RPMI8226 (cell line): ENCODE results near the gene CYB5R4.

Experiments used
- DNase-seq: peaks from one replicate; pipeline ENCODE4 v3.0.0-alpha.2; 2015

Gene CYB5R4

DNA sequence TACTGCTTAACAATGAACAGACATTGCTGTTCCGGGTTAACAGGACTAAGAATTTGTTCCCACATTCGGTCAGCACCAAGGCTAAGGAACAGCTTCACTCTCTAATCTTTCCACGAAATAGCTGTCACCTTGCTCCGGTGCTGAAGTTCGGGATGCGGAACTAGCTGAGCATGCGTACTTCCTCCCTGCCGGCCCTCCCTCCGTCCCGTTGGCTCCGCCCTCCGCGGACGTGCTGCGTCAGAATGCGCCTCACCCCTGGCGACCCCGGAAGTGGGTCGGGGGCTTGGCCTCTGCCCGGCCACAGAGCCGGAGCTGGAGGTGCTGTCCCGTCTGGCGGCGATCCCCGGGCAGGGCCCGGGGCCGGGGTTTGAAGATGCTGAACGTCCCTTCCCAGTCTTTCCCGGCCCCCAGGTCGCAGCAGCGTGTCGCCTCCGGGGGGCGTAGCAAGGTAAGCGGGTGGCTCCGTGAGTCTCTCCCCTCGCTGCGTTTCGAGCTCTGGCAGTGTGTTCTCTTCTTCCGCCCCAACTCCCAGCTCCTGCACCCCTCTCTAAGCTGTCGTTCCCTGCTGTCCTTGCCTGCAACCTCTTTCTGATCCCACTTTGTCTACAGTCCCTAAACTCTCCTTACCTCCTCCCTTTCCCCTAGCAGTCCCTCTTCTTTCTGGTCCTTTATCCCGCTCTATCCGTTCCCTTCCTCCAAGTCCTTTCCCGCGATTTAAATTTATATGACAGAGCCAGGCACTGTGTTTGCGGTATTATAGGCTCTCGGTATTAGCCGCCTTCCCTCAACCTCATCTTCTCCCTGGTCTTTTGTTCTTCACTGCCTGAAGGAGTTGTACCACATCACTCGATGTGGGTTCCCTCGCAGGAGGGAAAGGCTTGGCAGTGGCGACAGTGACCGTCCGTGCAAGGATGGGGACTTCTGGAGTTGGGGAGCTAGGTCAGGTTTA, at the start of gene CYB5R4:
TSS of gene CYB5R4 (plus strand) at position 280 of the 949 bp plus-strand sequence. CDS start at position 374, 94 bp downstream.
- DNase-seq = peak; percentile 93

GRCh38 chr6:83812595-83812994, 46.9 kb upstream of the CYB5R4 start:
- no peak for DNase-seq

- DNase-seq = no peak
Observed at GRCh38 chr6:83815631-83816272, 43.7 kb upstream of the CYB5R4 start.

DNA sequence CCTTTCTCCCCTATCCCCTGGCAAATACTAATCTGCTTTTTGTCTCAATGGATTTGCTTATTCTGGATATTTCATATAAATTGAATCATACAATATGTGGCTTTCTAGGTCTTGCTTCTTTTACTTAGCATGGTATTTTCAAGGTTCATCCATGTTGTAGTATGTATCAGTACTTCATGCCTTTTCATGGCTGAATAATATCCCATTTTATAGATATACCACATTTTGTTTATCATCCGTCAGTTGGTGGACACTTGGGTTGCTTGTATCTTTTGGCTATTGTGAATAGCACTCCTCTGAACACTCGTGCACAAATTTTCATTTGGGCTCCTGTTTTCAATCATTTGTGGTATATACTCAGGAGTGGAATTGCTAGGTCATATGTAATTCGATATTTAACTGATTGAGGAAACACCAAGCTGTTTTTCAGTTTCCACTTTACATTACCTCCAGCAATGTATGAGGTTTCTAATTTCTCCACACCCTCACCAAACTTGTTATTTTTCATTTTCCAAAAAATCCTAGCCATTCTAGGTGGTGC, 36.8 kb upstream of the CYB5R4 start:
- no peak for DNase-seq

DNA sequence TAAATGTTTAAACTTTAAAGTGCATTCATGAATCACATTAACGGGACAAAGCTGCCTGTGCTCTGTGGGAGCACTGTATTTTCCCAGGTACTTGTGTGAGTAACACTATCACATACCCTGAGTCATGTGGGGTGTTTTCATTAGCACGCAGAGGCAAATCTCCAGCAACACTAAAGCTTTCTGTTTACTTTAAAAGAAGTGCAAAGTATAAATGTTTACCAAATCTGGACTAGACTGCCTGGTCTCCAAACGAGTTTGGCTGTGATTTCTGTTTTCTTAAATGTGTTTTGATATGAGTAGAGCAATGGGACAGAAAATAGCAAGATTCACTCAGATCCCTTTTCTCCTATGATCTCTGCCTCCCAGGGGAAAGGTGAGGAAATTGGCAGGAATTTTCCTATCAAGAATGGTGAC, 35.1 kb upstream of the CYB5R4 start:
- DNase-seq = no peak

GRCh38 chr6:83824831-83825230, 34.7 kb upstream of the CYB5R4 start:
- DNase-seq = no peak

DNA sequence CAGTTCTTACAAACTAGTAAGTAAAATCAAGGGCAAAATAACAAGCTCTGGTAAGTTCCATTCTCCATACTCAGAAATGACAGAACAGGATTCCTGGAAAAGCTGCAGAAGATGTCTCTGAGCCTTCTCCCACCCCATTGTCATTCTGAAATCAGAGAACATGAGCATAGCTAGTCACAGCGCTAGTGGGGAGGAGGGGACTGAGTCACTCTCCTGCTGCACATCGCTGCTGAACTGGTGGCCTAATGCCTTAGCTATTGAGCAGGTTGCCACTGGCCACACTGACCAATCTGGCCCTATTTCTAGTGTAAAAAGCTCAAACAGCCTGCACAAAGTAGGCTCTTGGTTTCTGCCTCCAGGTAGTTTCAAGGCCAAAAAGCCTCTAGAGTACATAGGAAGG, 32.4 kb upstream of the CYB5R4 start:
- DNase-seq = no peak

GRCh38 chr6:83838727-83839126, 20.8 kb upstream of the CYB5R4 start:
- DNase-seq = no peak

DNA sequence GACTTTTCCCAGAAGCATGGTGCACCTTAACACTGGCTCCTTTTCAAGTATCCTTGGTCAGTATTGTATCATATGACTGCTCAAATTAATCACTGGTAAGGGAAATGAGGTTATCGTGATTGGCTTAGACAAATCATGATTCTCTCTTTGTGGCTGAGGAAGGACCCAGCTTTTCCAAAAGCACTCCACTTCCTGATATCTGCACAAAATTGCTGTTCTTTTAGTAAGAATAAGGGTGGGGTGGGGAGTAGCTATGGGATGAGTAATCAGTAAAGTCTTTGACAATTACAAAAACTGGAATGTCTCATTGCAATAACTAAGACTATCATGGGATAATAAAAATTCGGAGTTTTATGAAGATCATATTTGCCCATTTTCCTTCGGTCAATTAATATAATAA, 15.3 kb upstream of the CYB5R4 start:
- DNase-seq = no peak

DNA sequence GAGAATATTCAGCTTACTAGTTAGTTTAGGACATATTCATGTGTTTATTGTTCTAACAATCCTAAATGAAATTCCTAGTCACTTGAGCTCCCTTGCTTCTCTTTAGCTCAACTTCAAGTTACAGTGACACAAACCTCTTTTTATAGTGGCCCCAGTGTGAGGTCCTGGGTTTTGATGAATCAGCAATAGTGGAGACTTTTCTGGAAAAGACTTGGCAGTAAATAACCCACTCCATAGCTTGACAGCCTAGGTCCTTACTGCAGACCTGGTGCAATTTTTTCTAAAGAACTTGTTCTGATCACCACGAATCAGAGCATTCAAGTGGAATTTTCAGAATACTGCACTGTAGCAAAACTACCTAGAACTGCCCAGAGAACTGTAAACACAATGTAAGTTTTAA, 13.2 kb upstream of the CYB5R4 start:
- DNase-seq = no peak

- DNase-seq = peak; percentile 9
Observed at GRCh38 chr6:83847179-83847578, 12.3 kb upstream of the CYB5R4 start.

GRCh38 chr6:83849127-83849526, 10.4 kb upstream of the CYB5R4 start:
- no peak for DNase-seq

GRCh38 chr6:83849610-83850009, 9.9 kb upstream of the CYB5R4 start:
- no peak for DNase-seq

- DNase-seq = no peak
Observed at GRCh38 chr6:83852528-83853177, 6.8 kb upstream of the CYB5R4 start.

GRCh38 chr6:83853178-83854000, 6.1 kb upstream of the CYB5R4 start, which contains the start of gene RIPPLY2:
Gene RIPPLY2 (plus strand): TSS chr6:83853360. CDS start chr6:83853417, 57 bp downstream.
- DNase-seq = no peak

DNA sequence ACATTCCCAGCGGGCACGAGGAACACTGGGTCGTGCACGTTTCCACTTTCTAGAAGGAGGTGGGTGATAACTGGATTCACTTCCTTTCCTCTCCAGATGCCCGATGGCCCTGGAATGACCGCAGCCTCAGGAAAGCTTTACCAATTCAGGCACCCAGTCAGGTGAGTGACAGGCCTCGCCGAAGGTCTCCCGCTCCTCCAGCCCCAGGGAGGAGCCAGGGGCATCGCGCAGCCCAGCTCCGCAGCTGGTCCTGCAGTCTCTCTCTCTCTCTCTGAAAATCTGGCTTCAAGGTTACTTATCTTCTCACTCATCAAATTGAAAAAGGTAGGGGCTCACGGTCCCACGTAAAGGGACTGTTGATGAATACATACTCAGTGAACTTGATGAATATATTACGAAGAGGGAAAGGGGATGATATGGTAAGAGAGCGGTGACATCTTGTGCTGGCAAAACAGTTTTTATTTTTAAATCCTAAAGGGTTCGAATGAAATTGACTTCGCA, 5.4 kb upstream of the CYB5R4 start:
- DNase-seq = no peak

DNA sequence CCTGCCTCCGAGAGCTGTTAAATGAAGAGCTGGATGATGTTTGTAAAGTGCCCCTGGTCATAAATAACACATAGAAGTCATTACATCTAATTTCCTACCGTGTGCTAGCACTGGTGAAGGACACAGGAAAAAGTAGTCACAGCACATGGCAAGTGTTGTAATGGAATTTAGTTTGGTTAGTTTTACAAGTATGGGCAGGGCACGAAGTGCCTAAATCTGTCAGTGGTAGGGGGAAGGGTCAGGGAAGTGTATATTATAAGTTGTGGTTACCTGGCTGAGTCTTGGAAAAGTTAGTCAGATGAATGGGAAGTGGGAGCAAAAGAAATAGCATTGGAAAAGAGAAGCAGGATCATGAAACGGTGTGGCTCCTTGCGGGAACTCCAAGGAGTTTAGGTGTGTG, 4.7 kb upstream of the CYB5R4 start:
- DNase-seq = no peak

DNA sequence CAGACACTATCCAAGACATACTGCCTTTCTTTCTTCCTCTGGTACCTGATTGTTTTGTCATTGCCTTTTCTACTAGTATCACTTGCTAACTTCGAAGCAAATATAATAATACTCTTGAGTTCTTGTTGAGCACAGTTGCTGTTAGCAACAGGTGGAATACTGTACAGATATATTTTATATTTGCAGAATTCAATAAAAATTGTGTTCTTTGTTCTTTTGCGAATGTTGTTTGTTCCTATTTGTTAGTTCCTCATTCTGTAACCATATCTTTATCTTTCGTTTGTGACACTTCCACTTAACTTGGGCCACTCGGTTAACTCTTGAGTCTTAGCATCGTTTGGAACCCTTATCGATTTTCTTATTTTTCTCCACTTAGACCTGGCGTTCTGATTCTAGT, 868 bp downstream of the CYB5R4 start:
- DNase-seq = no peak

GRCh38 chr6:83860782-83861495, 1.4 kb downstream of the CYB5R4 start:
- DNase-seq = no peak

GRCh38 chr6:83862776-83863471, 3.4 kb downstream of the CYB5R4 start:
- no peak for DNase-seq

DNA sequence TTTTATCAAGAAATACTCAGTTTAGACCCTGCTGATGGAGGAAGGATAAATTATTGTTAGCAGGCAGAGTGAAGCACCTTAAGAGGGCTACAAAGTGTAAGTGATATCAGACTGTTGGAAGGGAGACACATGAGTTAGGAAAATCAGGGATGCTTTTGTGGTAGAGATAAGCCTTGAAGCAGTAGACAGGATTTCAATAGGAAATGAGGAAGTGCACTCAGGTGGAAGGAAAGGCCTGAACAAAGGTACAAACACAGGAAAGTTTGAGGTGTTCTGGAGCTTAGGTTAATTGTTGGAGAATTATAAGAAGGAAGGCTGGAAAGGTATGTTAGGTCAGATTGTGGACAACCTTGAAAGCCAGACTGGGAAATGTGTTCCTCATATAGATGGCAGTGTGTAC, 7.6 kb downstream of the CYB5R4 start:
- DNase-seq = no peak
